SK-N-SH (cell line): ENCODE data around the gene SND1. TPM values are rescaled to one million over a fixed set of nuclear protein-coding genes. Genes with fewer than 3 reads are reported as not detected.

Experiments used
- CTCF ChIA-PET: fragments of 300-600, 350-600 bp; formaldehyde crosslinking; extraction: SDS; loops from one replicate; lab custom pipeline; 2021; lab: Yijun Ruan, JAX
- POLR2A ChIA-PET: fragments of 350-600 bp; sonication (Branson Sonifier 250); formaldehyde crosslinking; extraction: SDS; loops from one replicate; lab custom pipeline; 2020; ENCODE audit warnings: antibody characterized with exemption, inconsistent platforms; lab: Yijun Ruan, JAX
- DNase-seq: peaks from one replicate; pipeline ENCODE4 v3.0.0; 2012
- H2AFZ ChIP-seq: fragments of 200-600 bp; sonication (generic); 2 replicates; pipeline ENCODE4 v1.8.1; 2016; ENCODE audit warnings: antibody characterized with exemption, mild to moderate bottlenecking, low read depth
- H3F3A ChIP-seq: fragments of 200-600 bp; sonication (generic); replicated peaks from 2 replicates; pipeline ENCODE3; 2016; ENCODE audit warnings: antibody characterized with exemption, mild to moderate bottlenecking; ENCODE audit not compliant: insufficient read depth
- H3K27ac ChIP-seq, 2 experiments: fragments of 200-500 bp in 1 of 2; fragments of 200-600 bp in 1 of 2; sonication (Bioruptor generic) in 1 of 2; sonication (generic), shearing (Covaris generic) in 1 of 2; 2 replicates each; pipeline versions ENCODE4 v1.5.1 to v1.6.1; 2014 to 2016; ENCODE audit warnings: low read depth in 2 of 2, inconsistent platforms in 1 of 2, low read length in 1 of 2, mild to moderate bottlenecking in 1 of 2, mixed read lengths in 1 of 2
- H3K27me3 ChIP-seq: fragments of 200-600 bp; sonication (generic), shearing (Covaris generic); 2 replicates; pipeline ENCODE4 v1.6.1; 2016; ENCODE audit warnings: mixed run types; ENCODE audit not compliant: insufficient read depth
- H3K36me3 ChIP-seq, 2 experiments: fragments of 200-500 bp in 1 of 2; fragments of 200-600 bp in 1 of 2; sonication (Bioruptor generic) in 1 of 2; sonication (generic) in 1 of 2; replicated peaks in 1 of 2; 2 replicates each; pipeline versions ENCODE3 to v1.5.1; 2014 to 2016; ENCODE audit warnings: low read length in 1 of 2, mild to moderate bottlenecking in 1 of 2; ENCODE audit not compliant: insufficient read depth in 2 of 2, control insufficient read depth in 1 of 2
- H3K4me1 ChIP-seq, 2 experiments: fragments of 200-500 bp in 1 of 2; fragments of 200-600 bp in 1 of 2; sonication (Bioruptor generic) in 1 of 2; sonication (generic), shearing (Covaris generic) in 1 of 2; 2 replicates each; pipeline versions ENCODE4 v1.5.1 to v1.6.1; 2014 to 2016; ENCODE audit warnings: low read depth in 1 of 2, low read length in 1 of 2, mixed run types in 1 of 2; ENCODE audit not compliant: insufficient read depth in 2 of 2, control insufficient read depth in 1 of 2
- H3K4me2 ChIP-seq: fragments of 200-600 bp; sonication (generic), shearing (Covaris generic); 2 replicates; pipeline ENCODE4 v1.6.1; 2017; ENCODE audit warnings: mixed run types
- H3K4me3 ChIP-seq, 2 experiments: fragments of 200-500 bp in 1 of 2; fragments of 200-600 bp in 1 of 2; sonication (Bioruptor generic) in 1 of 2; sonication (generic), shearing (Covaris generic) in 1 of 2; 2 replicates each; pipeline versions ENCODE4 v1.5.1 to v1.8.1; 2014 to 2016; ENCODE audit warnings: low read depth in 2 of 2, inconsistent platforms in 1 of 2, low read length in 1 of 2, mild to moderate bottlenecking in 1 of 2, mixed read lengths in 1 of 2, moderate library complexity in 1 of 2
- H3K79me2 ChIP-seq: fragments of 200-600 bp; sonication (generic); 2 replicates; pipeline ENCODE4 v1.8.1; 2017; ENCODE audit warnings: mild to moderate bottlenecking; ENCODE audit not compliant: insufficient read depth
- H3K9ac ChIP-seq: fragments of 200-600 bp; sonication (generic); 2 replicates; pipeline ENCODE4 v1.6.1; 2017; ENCODE audit warnings: mixed run types
- H3K9me2 ChIP-seq: fragments of 200-600 bp; sonication (generic); 2 replicates; pipeline ENCODE4 v1.6.1; 2017; ENCODE audit warnings: mixed run types
- H3K9me3 ChIP-seq: fragments of 200-600 bp; sonication (generic); 2 replicates; pipeline ENCODE4 v1.6.1; 2017; ENCODE audit warnings: mixed run types, mild to moderate bottlenecking, moderate library complexity
- H4K20me1 ChIP-seq: fragments of 200-600 bp; sonication (generic); 2 replicates; pipeline ENCODE4 v1.6.1; 2017; ENCODE audit warnings: mild to moderate bottlenecking, mixed run types; ENCODE audit not compliant: insufficient read depth
- CHD2 ChIP-seq: fragments of 150-350 bp; IDR thresholded peaks from 2 replicates; pipeline ENCODE4 v1.6.1; 2018; ENCODE audit warnings: low read length; ENCODE audit not compliant: partially characterized antibody
- ELF1 ChIP-seq: IDR thresholded peaks from 2 replicates; pipeline ENCODE4 v1.4.0; 2012
- EP300 ChIP-seq, 2 experiments: IDR thresholded peaks; 2 replicates each; pipeline versions ENCODE4 v1.4.0 to v1.6.1; 2012; ENCODE audit warnings: borderline replicate concordance in 1 of 2, low read depth in 1 of 2, low read length in 1 of 2
- NFIC ChIP-seq: IDR thresholded peaks from 2 replicates; pipeline ENCODE4 v1.4.0; 2012; ENCODE audit warnings: borderline replicate concordance
- POLR2AphosphoS5 ChIP-seq: IDR thresholded peaks from 2 replicates; pipeline ENCODE4 v1.6.1; 2012; ENCODE audit warnings: low read depth, low read length
- RAD21 ChIP-seq: IDR thresholded peaks from 2 replicates; pipeline ENCODE4 v1.6.1; 2012; ENCODE audit warnings: mild to moderate bottlenecking, low read length
- RFX5 ChIP-seq: IDR thresholded peaks from 2 replicates; pipeline ENCODE4 v1.6.1; 2012; ENCODE audit warnings: mild to moderate bottlenecking, improper control_type of control experiment, low read length
- SIN3A ChIP-seq: IDR thresholded peaks from 2 replicates; pipeline ENCODE4 v1.6.1; 2012; ENCODE audit warnings: low read depth, mild to moderate bottlenecking, low read length, moderate library complexity, borderline replicate concordance
- TEAD4 ChIP-seq: IDR thresholded peaks from 2 replicates; pipeline ENCODE4 v1.4.0; 2012; ENCODE audit warnings: mild to moderate bottlenecking, borderline replicate concordance; ENCODE audit not compliant: insufficient read depth
- WGBS: methylation state at CpG from one replicate; pipeline ENCODE4 v1.1.6; 2017; ENCODE audit warnings: low lambda C conversion rate; 5-methylcytosine and 5-hydroxymethylcytosine counted together
- polyA plus RNA-seq, 3 experiments: library from polyadenylated mRNA; depleted of rRNA; stranded (reverse); fragments of >200 nt; gene quantifications; 2 replicates each; pipeline ENCODE4 v1.2.3, GENCODE V29; 2012
- TF ChIP-seq, protein P1 (sequence below): fragments of 200-600 bp; sonication (generic); IDR thresholded peaks from 2 replicates; pipeline ENCODE4 v1.6.1; 2017; ENCODE audit warnings: antibody characterized with exemption, mild to moderate bottlenecking, moderate library complexity
- TF ChIP-seq, protein P2 (sequence below): IDR thresholded peaks from 2 replicates; pipeline ENCODE4 v1.6.1; 2012; ENCODE audit warnings: mild to moderate bottlenecking, low read depth, low read length, moderate library complexity

The SND1 gene
- polyA plus RNA-seq, 1 of the 3 experiments (the other 2 are of a cell fraction), result 165 TPM

DNA sequence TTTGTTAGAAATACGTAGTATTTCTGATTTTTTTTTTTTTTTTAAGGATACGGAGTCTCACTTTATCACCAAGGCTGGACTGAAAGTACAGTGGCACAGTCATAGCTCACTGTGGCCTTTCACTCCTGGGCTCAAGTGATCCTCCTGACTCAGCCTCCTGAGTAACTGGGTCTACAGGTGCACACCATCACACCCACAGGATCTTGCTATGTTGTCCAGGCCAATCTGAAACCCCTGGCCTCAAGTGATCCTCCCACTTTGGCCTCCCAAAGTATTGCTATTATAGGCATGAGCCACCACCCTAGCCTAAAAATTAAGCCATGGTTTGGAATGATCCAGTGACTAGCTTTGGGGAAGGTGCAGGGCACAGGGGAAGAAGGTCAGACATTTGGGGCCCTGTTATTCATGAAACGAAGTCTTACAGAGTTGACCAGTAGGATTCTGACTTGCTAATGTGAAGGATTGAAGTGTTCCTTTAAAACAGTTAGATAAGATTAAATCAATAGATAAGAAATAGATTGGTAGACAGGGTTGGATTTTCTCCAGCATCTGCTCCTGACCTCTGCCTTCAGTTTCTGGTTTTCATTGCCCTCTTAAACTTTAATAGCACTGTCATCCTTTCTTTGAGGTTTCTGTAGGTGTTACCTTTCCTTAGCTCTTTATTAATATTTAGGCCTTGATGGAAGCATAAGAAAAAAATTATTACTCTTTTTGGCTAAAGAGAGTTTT, 257.6 kb downstream of the SND1 start:
- Histone ChIP-seq H2AFZ (no peak overlapping the region), H3K9me3 (no peaks in the 10 kb centered on the region), H3K36me3 (peaks cover 4 to 14% of the 10 kb centered on the region in 2 experiments), H3K27ac (no peak overlapping the region), H3F3A (peaks cover 18% of the 10 kb centered on the region), H3K4me3 (no peak overlapping the region), H3K27me3 (no peaks in the 10 kb centered on the region), H3K79me2 (peaks cover 27% of the 10 kb centered on the region; the same call in 1 of the 2 replicates), H4K20me1 (peaks cover 16% of the 10 kb centered on the region), H3K4me1 (peaks cover 5 to 22% of the 10 kb centered on the region in 2 experiments; a peak in 3 of 4 replicates), H3K9me2 (no peaks in the 10 kb centered on the region), H3K4me2 (no peak overlapping the region), H3K9ac (no peak overlapping the region)
- WGBS, result over 99% methylated on average over 3 of the region's 3 CpGs
- ChIA-PET POLR2A (no interaction called here), CTCF (interaction anchor here (0.5 to 1.6 kb wide), 4 partner anchors 10 to 199 kb away, joined by 3 to 6 read pairs (median 4); no protein-coding TSS in a partner anchor)
- no peak for TF ChIP-seq RAD21
- TF ChIP-seq, protein P1, sequence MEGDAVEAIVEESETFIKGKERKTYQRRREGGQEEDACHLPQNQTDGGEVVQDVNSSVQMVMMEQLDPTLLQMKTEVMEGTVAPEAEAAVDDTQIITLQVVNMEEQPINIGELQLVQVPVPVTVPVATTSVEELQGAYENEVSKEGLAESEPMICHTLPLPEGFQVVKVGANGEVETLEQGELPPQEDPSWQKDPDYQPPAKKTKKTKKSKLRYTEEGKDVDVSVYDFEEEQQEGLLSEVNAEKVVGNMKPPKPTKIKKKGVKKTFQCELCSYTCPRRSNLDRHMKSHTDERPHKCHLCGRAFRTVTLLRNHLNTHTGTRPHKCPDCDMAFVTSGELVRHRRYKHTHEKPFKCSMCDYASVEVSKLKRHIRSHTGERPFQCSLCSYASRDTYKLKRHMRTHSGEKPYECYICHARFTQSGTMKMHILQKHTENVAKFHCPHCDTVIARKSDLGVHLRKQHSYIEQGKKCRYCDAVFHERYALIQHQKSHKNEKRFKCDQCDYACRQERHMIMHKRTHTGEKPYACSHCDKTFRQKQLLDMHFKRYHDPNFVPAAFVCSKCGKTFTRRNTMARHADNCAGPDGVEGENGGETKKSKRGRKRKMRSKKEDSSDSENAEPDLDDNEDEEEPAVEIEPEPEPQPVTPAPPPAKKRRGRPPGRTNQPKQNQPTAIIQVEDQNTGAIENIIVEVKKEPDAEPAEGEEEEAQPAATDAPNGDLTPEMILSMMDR, result no peak
- no peak for TF ChIP-seq EP300 (IDR thresholded peaks at IDR 0.05; ENCODE audit: borderline replicate concordance in 1 of 2, low read depth in 1 of 2, low read length in 1 of 2)
- TF ChIP-seq, protein P2, sequence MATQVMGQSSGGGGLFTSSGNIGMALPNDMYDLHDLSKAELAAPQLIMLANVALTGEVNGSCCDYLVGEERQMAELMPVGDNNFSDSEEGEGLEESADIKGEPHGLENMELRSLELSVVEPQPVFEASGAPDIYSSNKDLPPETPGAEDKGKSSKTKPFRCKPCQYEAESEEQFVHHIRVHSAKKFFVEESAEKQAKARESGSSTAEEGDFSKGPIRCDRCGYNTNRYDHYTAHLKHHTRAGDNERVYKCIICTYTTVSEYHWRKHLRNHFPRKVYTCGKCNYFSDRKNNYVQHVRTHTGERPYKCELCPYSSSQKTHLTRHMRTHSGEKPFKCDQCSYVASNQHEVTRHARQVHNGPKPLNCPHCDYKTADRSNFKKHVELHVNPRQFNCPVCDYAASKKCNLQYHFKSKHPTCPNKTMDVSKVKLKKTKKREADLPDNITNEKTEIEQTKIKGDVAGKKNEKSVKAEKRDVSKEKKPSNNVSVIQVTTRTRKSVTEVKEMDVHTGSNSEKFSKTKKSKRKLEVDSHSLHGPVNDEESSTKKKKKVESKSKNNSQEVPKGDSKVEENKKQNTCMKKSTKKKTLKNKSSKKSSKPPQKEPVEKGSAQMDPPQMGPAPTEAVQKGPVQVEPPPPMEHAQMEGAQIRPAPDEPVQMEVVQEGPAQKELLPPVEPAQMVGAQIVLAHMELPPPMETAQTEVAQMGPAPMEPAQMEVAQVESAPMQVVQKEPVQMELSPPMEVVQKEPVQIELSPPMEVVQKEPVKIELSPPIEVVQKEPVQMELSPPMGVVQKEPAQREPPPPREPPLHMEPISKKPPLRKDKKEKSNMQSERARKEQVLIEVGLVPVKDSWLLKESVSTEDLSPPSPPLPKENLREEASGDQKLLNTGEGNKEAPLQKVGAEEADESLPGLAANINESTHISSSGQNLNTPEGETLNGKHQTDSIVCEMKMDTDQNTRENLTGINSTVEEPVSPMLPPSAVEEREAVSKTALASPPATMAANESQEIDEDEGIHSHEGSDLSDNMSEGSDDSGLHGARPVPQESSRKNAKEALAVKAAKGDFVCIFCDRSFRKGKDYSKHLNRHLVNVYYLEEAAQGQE, result no peak
- TF ChIP-seq CHD2, result no peak
- TF ChIP-seq SIN3A, result no peak
- TF ChIP-seq NFIC, result no peak
- no peak for TF ChIP-seq POLR2AphosphoS5
- no peak for DNase-seq

DNA sequence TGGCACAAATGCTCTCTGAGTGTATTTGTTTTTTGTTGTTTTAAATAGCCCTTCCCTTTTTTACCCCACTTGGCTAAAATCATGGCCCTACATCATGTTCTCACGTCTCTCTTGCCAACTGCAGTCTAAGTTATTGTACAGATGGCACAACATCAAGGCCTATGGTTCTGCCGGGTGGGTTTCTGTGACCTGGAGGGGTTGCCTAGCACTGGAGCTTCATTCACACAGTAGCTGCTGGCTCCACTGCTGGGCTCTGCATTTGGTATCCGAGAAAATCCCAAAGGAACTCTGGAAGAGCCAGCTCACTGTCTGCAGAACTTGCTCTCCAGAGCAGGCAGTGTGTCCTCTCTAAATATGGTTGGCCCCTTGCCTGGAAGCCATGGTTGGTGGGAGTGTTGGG, 258.7 kb downstream of the SND1 start:
- peaks cover 0 to 14% of the 10 kb centered on the region in 2 experiments for H3K36me3 ChIP-seq
- WGBS, result 100% methylated on average over 3 of the region's 3 CpGs
- no peak overlapping the region for H3K4me2 ChIP-seq
- ChIA-PET POLR2A (no interaction called here), CTCF (interaction anchor here (1.9 kb wide), 1 partner anchor 299 kb away, joined by 6 read pairs; no protein-coding TSS in a partner anchor)
- H3F3A ChIP-seq, result peaks cover 9% of the 10 kb centered on the region
- H4K20me1 ChIP-seq, result peaks cover 18% of the 10 kb centered on the region
- H3K4me1 ChIP-seq, result peaks cover 0 to 11% of the 10 kb centered on the region in 2 experiments; a peak in 3 of 4 replicates
- DNase-seq, result no peak
- no peaks in the 10 kb centered on the region for H3K9me3 ChIP-seq
- no peak overlapping the region for H3K9ac ChIP-seq
- peaks cover 37% of the 10 kb centered on the region; the same call in 1 of the 2 replicates for H3K79me2 ChIP-seq
- H3K9me2 ChIP-seq, result no peaks in the 10 kb centered on the region
- H3K27me3 ChIP-seq, result no peaks in the 10 kb centered on the region
- no peak overlapping the region for H2AFZ ChIP-seq
- no peak overlapping the region for H3K27ac ChIP-seq
- TF ChIP-seq RFX5 (no peak), ELF1 (no peak), TEAD4 (no peak), RAD21 (no peak)
- H3K4me3 ChIP-seq, result no peak overlapping the region
